ENCODE results near the gene GALNT18.
"Not testable (repeated sequence)": the region's sequence is repeated elsewhere in the genome, so short reads cannot be mapped to it uniquely, and the experiment has no call there.

The GALNT18 gene

GRCh38 chr11:11449327-11449726 lies 172.5 kb downstream of the GALNT18 start:
- no peak overlapping the region for H2BK5ac ChIP-seq (ENCODE audit: low read length)
- no peak overlapping the region for H3K23ac ChIP-seq (ENCODE audit: low read depth, low read length, poor library complexity)
- H2AK5ac ChIP-seq (ENCODE audit: low read depth, low read length) = peak overlapping the region; percentile 48
- H4K8ac ChIP-seq (ENCODE audit: low read depth, low read length) = no peak overlapping the region
- peak overlapping the region; percentile 28 for H2BK15ac ChIP-seq (ENCODE audit: low read length)
- H3K4me3 ChIP-seq (ENCODE audit: low read length in 2 of 2) = no peak overlapping the region
- H3K4me1 ChIP-seq (ENCODE audit: control insufficient read depth in 2 of 2, insufficient read depth in 1 of 2, low read depth in 1 of 2, low read length in 2 of 2) = no peaks in the 10 kb centered on the region
- no peak overlapping the region for H2BK120ac ChIP-seq (ENCODE audit: low read depth, low read length)
- H2BK12ac ChIP-seq (ENCODE audit: low read length) = no peak overlapping the region
- H3K27me3 ChIP-seq (ENCODE audit: control insufficient read depth in 3 of 3, insufficient read depth in 3 of 3, low read depth in 1 of 3, low read length in 3 of 3) = no peaks in the 10 kb centered on the region
- no peak overlapping the region for H2AFZ ChIP-seq (ENCODE audit: low read length)
- DNase-seq (ENCODE audit: low spot score) = no peak
- no peak overlapping the region for H3K9ac ChIP-seq (ENCODE audit: low read depth, low read length, poor library complexity)
- H4K91ac ChIP-seq (ENCODE audit: low read depth, low read length, poor library complexity) = no peak overlapping the region
- H3K9me3 ChIP-seq (replicated peaks in 1 of 2; ENCODE audit: control insufficient read depth in 2 of 2, insufficient read depth in 1 of 2, low read depth in 1 of 2, low read length in 2 of 2) = no peaks in the 10 kb centered on the region
- H3K27ac ChIP-seq (replicated peaks; ENCODE audit: low read length) = no peak overlapping the region
- H3K4ac ChIP-seq (ENCODE audit: low read length) = no peak overlapping the region
- peak overlapping the region; percentile 15 for H3K18ac ChIP-seq (ENCODE audit: low read length)
- no CpG with 5 or more reads among the region's 3 CpGs for WGBS, 2 donors (ENCODE audit: extremely low coverage in 2 of 2, insufficient read length in 2 of 2, insufficient replicate concordance in 1 of 2)
- H3K4me2 ChIP-seq (ENCODE audit: insufficient read depth, low read length, poor library complexity, severe bottlenecking) = no peak overlapping the region
- no peaks in the 10 kb centered on the region for H3K36me3 ChIP-seq (replicated peaks in 1 of 2; ENCODE audit: control insufficient read depth in 2 of 2, insufficient read depth in 2 of 2, low read length in 2 of 2)
- no peaks in the 10 kb centered on the region for H3K79me1 ChIP-seq (ENCODE audit: low read depth, low read length)
- H3K14ac ChIP-seq (ENCODE audit: low read length) = peak overlapping the region; percentile 9

- Histone ChIP-seq H4K91ac (ENCODE audit: low read depth, low read length, poor library complexity) (no peak overlapping the region), H3K4me1 (ENCODE audit: control insufficient read depth in 2 of 2, insufficient read depth in 1 of 2, low read depth in 1 of 2, low read length in 2 of 2) (no peaks in the 10 kb centered on the region), H2BK15ac (ENCODE audit: low read length) (no peak overlapping the region), H3K9me3 (replicated peaks in 1 of 2; ENCODE audit: control insufficient read depth in 2 of 2, insufficient read depth in 1 of 2, low read depth in 1 of 2, low read length in 2 of 2) (no peaks in the 10 kb centered on the region), H3K79me1 (ENCODE audit: low read depth, low read length) (no peaks in the 10 kb centered on the region), H3K23ac (ENCODE audit: low read depth, low read length, poor library complexity) (no peak overlapping the region), H2AK5ac (ENCODE audit: low read depth, low read length) (no peak overlapping the region), H4K8ac (ENCODE audit: low read depth, low read length) (no peak overlapping the region), H3K18ac (ENCODE audit: low read length) (peak overlapping the region; percentile 73), H3K4ac (ENCODE audit: low read length) (no peak overlapping the region), H2AFZ (ENCODE audit: low read length) (no peak overlapping the region), H2BK12ac (ENCODE audit: low read length) (no peak overlapping the region), H3K9ac (ENCODE audit: low read depth, low read length, poor library complexity) (peak overlapping the region; percentile 18), H3K4me3 (ENCODE audit: low read length in 2 of 2) (no peak overlapping the region), H3K36me3 (replicated peaks in 1 of 2; ENCODE audit: control insufficient read depth in 2 of 2, insufficient read depth in 2 of 2, low read length in 2 of 2) (no peaks in the 10 kb centered on the region), H3K4me2 (ENCODE audit: insufficient read depth, low read length, poor library complexity, severe bottlenecking) (no peak overlapping the region), H2BK120ac (ENCODE audit: low read depth, low read length) (no peak overlapping the region), H3K27me3 (ENCODE audit: control insufficient read depth in 3 of 3, insufficient read depth in 3 of 3, low read depth in 1 of 3, low read length in 3 of 3) (no peaks in the 10 kb centered on the region), H2BK5ac (ENCODE audit: low read length) (no peak overlapping the region), H3K14ac (ENCODE audit: low read length) (no peak overlapping the region), H3K27ac (replicated peaks; ENCODE audit: low read length) (no peak overlapping the region)
- WGBS, 2 donors (ENCODE audit: extremely low coverage in 2 of 2, insufficient read length in 2 of 2, insufficient replicate concordance in 1 of 2) = no CpG with 5 or more reads among the region's 12 CpGs
- DNase-seq (ENCODE audit: low spot score) = no peak
Observed at GRCh38 chr11:11448626-11449025, 173.2 kb downstream of the GALNT18 start.

GRCh38 chr11:11447601-11448000 lies 174.2 kb downstream of the GALNT18 start:
- H3K4me1 ChIP-seq (ENCODE audit: control insufficient read depth in 2 of 2, insufficient read depth in 1 of 2, low read depth in 1 of 2, low read length in 2 of 2); H3K14ac ChIP-seq (ENCODE audit: low read length); H3K23ac ChIP-seq (ENCODE audit: low read depth, low read length, poor library complexity); H2AK5ac ChIP-seq (ENCODE audit: low read depth, low read length); H3K4me3 ChIP-seq (ENCODE audit: low read length in 2 of 2); H3K9me3 ChIP-seq (replicated peaks in 1 of 2; ENCODE audit: control insufficient read depth in 2 of 2, insufficient read depth in 1 of 2, low read depth in 1 of 2, low read length in 2 of 2); H2AFZ ChIP-seq (ENCODE audit: low read length); H3K18ac ChIP-seq (ENCODE audit: low read length); H2BK120ac ChIP-seq (ENCODE audit: low read depth, low read length); H2BK5ac ChIP-seq (ENCODE audit: low read length); H3K79me1 ChIP-seq (ENCODE audit: low read depth, low read length); H3K36me3 ChIP-seq (replicated peaks in 1 of 2; ENCODE audit: control insufficient read depth in 2 of 2, insufficient read depth in 2 of 2, low read length in 2 of 2); H2BK15ac ChIP-seq (ENCODE audit: low read length); H4K8ac ChIP-seq (ENCODE audit: low read depth, low read length); H3K4ac ChIP-seq (ENCODE audit: low read length); H3K27me3 ChIP-seq (ENCODE audit: control insufficient read depth in 3 of 3, insufficient read depth in 3 of 3, low read depth in 1 of 3, low read length in 3 of 3); H3K27ac ChIP-seq (replicated peaks; ENCODE audit: low read length); H2BK12ac ChIP-seq (ENCODE audit: low read length); DNase-seq (ENCODE audit: low spot score); H3K4me2 ChIP-seq (ENCODE audit: insufficient read depth, low read length, poor library complexity, severe bottlenecking); H4K91ac ChIP-seq (ENCODE audit: low read depth, low read length, poor library complexity); H3K9ac ChIP-seq (ENCODE audit: low read depth, low read length, poor library complexity): not testable (repeated sequence)
- WGBS, 2 donors (ENCODE audit: extremely low coverage in 2 of 2, insufficient read length in 2 of 2, insufficient replicate concordance in 1 of 2) = no CpG with 5 or more reads among the region's 3 CpGs

- no peak overlapping the region for H2AFZ ChIP-seq (ENCODE audit: low read length)
- H3K23ac ChIP-seq (ENCODE audit: low read depth, low read length, poor library complexity) = no peak overlapping the region
- H3K36me3 ChIP-seq (replicated peaks in 1 of 2; ENCODE audit: control insufficient read depth in 2 of 2, insufficient read depth in 2 of 2, low read length in 2 of 2) = no peaks in the 10 kb centered on the region
- no peak overlapping the region for H2BK120ac ChIP-seq (ENCODE audit: low read depth, low read length)
- no peak overlapping the region for H2AK5ac ChIP-seq (ENCODE audit: low read depth, low read length)
- no peak overlapping the region for H2BK12ac ChIP-seq (ENCODE audit: low read length)
- no peak overlapping the region for H2BK5ac ChIP-seq (ENCODE audit: low read length)
- H3K4me1 ChIP-seq (ENCODE audit: control insufficient read depth in 2 of 2, insufficient read depth in 1 of 2, low read depth in 1 of 2, low read length in 2 of 2) = no peaks in the 10 kb centered on the region
- no peak overlapping the region for H3K18ac ChIP-seq (ENCODE audit: low read length)
- DNase-seq (ENCODE audit: low spot score) = no peak
- no peak overlapping the region for H3K14ac ChIP-seq (ENCODE audit: low read length)
- no peak overlapping the region for H4K91ac ChIP-seq (ENCODE audit: low read depth, low read length, poor library complexity)
- H3K4me3 ChIP-seq (ENCODE audit: low read length in 2 of 2) = no peak overlapping the region
- H4K8ac ChIP-seq (ENCODE audit: low read depth, low read length) = no peak overlapping the region
- H3K79me1 ChIP-seq (ENCODE audit: low read depth, low read length) = no peaks in the 10 kb centered on the region
- no peaks in the 10 kb centered on the region for H3K27me3 ChIP-seq (ENCODE audit: control insufficient read depth in 3 of 3, insufficient read depth in 3 of 3, low read depth in 1 of 3, low read length in 3 of 3)
- H3K9me3 ChIP-seq (replicated peaks in 1 of 2; ENCODE audit: control insufficient read depth in 2 of 2, insufficient read depth in 1 of 2, low read depth in 1 of 2, low read length in 2 of 2) = no peaks in the 10 kb centered on the region
- H3K9ac ChIP-seq (ENCODE audit: low read depth, low read length, poor library complexity) = no peak overlapping the region
- no peak overlapping the region for H3K4ac ChIP-seq (ENCODE audit: low read length)
- H3K27ac ChIP-seq (replicated peaks; ENCODE audit: low read length) = no peak overlapping the region
- no peak overlapping the region for H2BK15ac ChIP-seq (ENCODE audit: low read length)
- no peak overlapping the region for H3K4me2 ChIP-seq (ENCODE audit: insufficient read depth, low read length, poor library complexity, severe bottlenecking)
- no CpG with 5 or more reads among the region's 6 CpGs for WGBS, 2 donors (ENCODE audit: extremely low coverage in 2 of 2, insufficient read length in 2 of 2, insufficient replicate concordance in 1 of 2)
Observed at GRCh38 chr11:11446967-11447366, 174.8 kb downstream of the GALNT18 start.

All from neuronal stem cell (in vitro differentiated cells).